Measurements from ENCODE around the gene TMEM63C.

DNA sequence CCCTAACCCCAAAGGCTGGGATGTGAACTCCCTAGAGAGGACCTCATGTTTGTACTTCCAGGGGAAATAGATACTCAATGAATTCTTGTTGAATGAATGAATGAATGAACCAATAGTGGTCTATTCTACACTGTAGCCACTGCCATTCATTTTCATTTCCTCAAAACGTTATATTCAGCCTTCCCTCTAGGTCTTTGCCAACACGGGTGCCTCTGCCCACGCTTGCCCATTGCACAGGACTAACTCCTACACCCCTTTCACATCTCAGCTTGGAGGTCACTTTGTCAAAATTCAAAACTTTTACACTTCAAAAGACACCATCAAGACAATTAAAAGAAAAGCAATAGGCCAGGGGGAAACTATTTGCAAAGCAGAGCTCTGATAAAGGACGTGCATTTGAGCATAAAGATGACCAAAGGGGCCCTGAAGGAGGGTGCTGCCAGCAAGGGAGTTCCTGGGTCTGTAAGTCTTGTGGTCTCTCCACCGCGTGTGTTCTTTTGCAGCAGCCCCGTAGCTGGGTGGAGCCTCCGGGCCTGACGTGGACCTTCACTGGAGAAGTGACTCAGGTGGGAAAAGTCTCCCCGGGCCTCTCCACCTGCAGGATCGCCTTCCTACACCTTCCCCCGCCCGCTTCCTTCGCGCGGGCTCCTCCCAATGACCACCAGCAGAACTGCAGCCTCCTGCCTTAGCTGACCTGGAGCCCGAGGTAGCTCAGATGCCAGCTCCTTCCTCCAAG, 31.5 kb downstream of the TMEM63C start:
- TF ChIP-seq POLR2A (IDR thresholded peaks at IDR 0.05; ENCODE audit: low read depth, low read length) (no peak), POLR2AphosphoS5 (IDR thresholded peaks at IDR 0.05; ENCODE audit: low read depth, low read length) (no peak)
